Measurements from ENCODE around the gene KREMEN1. TPM values are rescaled to one million over a fixed set of nuclear protein-coding genes. Genes with fewer than 3 reads are reported as not detected.

The KREMEN1 gene
- total and polyA plus RNA-seq, 5 donors from 2014 or later: 0.10 TPM; not detected in 4

Other genes starting within 250 kb of the KREMEN1 start
- gene ZNRF3, start 189.5 kb upstream of the KREMEN1 start, total RNA-seq: 0.35 TPM
- gene ZNRF3, start 189.5 kb upstream of the KREMEN1 start, polyA plus RNA-seq: under 1 TPM; 0.06 to 0.30 (median 0.19) TPM
- not detected for gene C22orf31, start 11.2 kb upstream of the KREMEN1 start, total RNA-seq
- not detected for gene C22orf31, start 11.2 kb upstream of the KREMEN1 start, polyA plus RNA-seq
- gene EMID1, start 132.9 kb downstream of the KREMEN1 start, total RNA-seq: 1.3 TPM
- gene EMID1, start 132.9 kb downstream of the KREMEN1 start, polyA plus RNA-seq: under 1 TPM in 1 of 4 donors, not detected in 3; 0.40 TPM
- gene RHBDD3, start 194.9 kb downstream of the KREMEN1 start, total RNA-seq: 16.0 TPM
- gene RHBDD3, start 194.9 kb downstream of the KREMEN1 start, polyA plus RNA-seq: 10 to 100 TPM in 2 of 4 donors, 1 to 10 TPM in 2; 6.5 to 11.4 (median 9.2) TPM
- gene EWSR1, start 195.2 kb downstream of the KREMEN1 start, total RNA-seq: 338 TPM
- 100 to 1,000 TPM; 175 to 215 (median 194) TPM for gene EWSR1, start 195.2 kb downstream of the KREMEN1 start, polyA plus RNA-seq
- 1.8 TPM for gene GAS2L1, start 233.6 kb downstream of the KREMEN1 start, total RNA-seq
- under 1 TPM in 1 of 4 donors, not detected in 3; 0.22 TPM for gene GAS2L1, start 233.6 kb downstream of the KREMEN1 start, polyA plus RNA-seq
- gene RASL10A, start 242.7 kb downstream of the KREMEN1 start, total RNA-seq: not detected
- not detected for gene RASL10A, start 242.7 kb downstream of the KREMEN1 start, polyA plus RNA-seq